HG03103 (cell line): ENCODE measurements around the gene CEBPB.
"Not testable (repeated sequence)": the region's sequence is repeated elsewhere in the genome, so short reads cannot be mapped to it uniquely, and the experiment has no call there.

Source experiments
- ATAC-seq: cut with Tn5 transposase; IDR thresholded peaks from one replicate; pipeline ENCODE4 v1.9.1; 2021; ENCODE audit warnings: low read depth; ENCODE audit not compliant: unreplicated experiment

Gene CEBPB

GRCh38 chr20:50169329-50169823 is 21.3 kb upstream of the CEBPB start:
- no peak for ATAC-seq

DNA sequence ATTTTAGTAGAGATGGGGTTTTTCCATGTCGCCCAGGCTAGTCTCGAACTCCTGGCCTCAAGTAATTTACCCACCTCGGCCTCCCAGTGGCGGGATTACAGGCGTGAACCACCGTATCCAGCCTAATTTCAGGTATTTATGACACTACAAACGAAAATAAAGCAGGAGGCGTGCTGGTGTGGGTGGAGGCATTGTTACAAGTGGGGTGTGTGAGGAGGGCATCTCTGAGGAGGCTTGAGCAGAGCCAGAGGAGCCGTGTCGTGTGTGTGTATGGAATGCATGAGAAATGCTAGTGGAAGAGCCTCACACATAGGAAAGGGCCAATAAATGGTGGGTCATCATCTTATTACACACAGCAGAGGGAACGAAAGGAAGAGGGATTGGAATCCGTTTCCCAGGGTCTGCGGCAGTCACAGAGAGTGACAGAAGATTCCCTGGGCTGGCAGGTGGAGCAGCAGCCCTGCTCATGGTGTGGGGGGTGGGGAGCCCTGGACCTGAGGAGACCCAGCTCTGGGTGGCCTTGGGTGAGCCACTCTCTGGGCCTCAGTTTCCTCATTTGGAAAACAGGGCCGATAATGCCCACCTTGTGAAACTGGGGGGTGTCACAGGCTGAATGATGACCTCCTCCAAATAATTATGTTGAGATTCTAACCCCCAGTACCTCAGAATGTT is 19.9 kb upstream of the CEBPB start:
- no peak for ATAC-seq

DNA sequence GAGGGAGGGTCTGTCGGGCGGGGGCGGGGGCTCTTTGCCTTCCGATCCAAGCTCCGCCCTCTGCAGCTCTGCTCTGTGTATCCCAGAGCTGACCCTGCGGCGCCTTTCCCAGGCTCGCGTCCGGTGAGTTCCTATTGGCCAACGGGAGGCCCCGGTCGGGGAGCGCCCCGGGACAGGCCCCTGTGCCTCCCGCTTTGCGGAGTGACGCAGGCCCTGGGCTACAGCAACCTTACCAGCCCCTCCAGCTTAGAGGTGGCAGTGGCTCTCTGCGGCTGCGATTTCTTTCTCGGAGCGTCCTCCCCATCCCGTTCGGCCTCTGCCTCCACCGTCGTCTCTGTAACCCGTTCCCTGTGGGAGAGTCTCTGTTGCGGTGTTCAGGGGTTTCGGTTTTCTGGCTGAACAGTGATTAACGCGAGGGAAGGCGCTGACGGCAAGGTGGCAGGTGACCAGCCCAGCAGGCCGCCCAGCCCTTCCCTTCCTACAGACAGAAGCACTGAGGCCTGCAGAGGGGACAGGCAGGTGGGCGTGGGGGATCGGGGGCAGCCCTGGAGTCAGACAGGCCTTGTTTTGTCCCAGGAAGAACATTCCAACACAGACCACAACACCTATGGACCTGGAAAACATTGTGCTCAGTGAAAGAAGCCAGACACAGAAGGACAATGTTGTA is 18.1 kb upstream of the CEBPB start:
- ATAC-seq, result no peak

- ATAC-seq, result no peak
These were observed 16.2 kb upstream of the CEBPB start for GRCh38 chr20:50174456-50174855.

DNA sequence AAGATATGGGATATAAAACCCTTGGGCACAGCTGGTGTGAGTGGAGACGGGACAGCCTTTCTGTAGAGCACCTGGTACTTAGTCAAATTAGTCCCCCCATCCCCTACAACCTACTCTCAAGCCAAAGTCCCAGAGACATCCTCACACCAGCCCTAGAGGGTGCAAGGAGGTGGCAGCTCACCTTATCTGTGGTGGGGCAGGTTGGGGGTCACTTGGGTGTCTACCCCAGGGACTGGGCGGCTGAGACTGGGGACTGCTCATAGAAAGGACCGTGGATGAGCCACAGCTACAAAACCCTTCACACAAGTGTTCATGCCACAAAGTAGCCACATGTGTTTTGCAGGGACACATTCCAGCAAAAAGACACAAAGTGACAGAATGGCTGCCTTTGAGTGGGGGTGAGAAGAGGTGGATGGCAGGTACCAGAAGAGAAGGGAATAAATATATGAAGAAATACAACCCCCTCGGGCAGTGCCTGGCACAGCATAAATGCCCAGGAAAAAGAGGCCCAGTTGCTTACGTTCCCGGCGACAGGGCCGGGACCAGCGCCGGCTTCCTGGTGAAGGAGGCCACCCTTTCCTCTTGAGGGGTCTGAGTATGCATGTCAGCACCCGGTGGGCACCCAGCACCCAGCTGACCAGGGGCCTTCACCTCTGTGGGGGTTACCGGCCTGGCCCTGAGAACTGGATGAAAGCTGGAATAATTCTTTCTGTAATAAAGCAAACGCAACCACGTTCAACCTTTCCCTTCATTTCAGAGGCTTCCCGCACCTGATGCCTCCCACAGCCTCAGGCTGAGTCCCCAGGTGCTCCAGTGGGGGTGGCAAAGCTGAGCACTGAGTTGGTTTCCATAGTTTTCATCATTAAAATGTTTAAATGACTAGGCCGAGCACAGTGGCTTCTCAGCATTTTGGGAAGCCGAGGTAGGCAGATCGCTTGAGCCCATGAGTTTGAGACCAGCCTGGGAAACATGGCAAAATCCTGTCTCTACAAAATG is 14.4 kb upstream of the CEBPB start:
- ATAC-seq, result no peak

GRCh38 chr20:50178672-50179071 is 12.0 kb upstream of the CEBPB start:
- ATAC-seq, result not testable (repeated sequence)

DNA sequence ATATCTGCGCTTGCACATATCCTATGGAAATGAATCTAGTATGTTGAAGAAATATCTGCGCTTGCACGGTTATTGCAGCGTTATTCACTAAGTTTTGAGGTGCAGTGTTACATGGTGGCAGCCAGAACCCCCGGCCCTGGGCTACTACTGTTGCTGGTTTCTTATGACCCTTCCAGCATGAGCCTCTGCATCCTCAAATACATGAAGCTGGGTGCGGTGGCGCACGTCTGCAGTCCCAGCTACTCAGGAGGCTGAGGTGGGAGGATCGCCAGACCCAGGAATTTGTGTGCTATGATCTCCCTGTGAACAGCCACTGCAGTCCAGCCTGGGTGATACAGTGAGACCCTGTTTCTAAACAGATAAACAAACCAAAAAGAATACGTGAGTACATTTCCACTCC is 9.3 kb upstream of the CEBPB start:
- no peak for ATAC-seq

DNA sequence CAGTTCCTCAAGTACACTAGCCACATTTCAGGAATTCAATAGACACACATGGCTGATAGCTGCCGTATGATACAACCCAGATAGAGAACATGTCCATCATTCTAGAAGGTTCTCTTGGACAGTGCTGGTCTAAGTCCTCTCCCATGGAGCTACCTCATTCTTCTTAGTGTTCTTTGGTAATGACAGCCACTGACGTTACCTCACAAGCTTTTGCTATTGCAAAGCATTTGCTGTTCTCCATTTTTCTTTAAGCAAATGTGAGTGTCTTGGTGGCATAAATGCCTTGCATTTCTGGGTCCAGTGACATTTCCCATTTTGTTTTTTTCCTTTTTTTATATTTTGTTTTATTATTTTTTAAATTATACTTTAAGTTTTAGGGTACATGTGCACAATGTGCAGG is 8.3 kb upstream of the CEBPB start:
- no peak for ATAC-seq

GRCh38 chr20:50185426-50185825 is 5.2 kb upstream of the CEBPB start:
- no peak for ATAC-seq

DNA sequence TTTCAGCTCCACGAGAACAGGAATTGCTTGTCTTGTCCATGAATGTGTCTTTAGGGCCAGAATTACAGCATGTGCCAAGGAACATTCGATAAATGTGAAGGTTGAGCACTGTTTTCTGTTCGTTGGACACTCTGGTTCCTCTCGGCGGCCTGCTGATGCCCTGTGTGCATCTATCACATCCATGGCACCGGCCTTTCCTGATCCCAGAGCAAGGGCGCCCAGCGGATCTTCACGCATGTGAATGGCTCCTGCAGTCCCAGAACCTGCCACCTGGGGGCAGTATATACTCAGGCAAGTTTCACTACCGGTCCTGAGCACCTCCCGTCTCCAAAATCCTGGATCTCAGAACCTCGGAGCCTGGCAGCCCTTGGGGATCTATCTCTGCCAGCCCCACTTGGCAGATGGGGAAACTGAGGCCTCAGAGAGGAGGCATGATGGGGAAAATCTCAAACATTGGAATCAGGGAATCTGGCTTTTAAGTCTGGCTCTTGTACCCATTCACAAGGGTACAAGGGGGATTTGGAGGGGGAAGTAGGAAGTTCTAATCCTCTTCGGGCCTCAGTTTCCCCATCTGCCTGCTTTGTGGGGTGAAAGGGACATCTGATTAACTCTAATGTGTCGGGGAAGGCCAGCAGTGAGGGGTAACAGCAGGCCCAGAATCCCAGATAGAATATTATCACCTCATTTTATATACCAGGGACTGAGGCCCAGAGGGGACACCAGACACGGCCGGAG is 4.3 kb upstream of the CEBPB start:
- ATAC-seq, result no peak

DNA sequence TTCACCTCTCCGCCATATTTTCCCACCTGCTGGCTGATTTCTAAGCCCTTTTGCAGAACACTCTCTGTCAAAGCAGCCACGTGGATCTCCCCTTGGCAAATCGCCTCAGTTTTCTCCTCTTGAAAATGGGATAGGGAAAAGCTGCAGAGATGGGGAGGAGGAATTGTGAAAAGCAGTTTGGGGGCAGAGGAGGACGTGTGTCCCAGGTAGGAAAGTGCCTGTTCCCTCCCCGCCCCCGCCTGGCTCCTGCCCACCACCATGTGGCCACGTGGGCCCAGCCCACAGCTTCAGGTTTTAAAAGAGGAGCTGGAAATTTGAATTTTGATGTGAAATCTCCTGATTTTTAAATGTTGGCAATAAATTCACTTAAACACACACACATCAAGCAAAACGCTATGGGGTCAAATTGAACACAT is 3.6 kb upstream of the CEBPB start:
- ATAC-seq, result no peak

DNA sequence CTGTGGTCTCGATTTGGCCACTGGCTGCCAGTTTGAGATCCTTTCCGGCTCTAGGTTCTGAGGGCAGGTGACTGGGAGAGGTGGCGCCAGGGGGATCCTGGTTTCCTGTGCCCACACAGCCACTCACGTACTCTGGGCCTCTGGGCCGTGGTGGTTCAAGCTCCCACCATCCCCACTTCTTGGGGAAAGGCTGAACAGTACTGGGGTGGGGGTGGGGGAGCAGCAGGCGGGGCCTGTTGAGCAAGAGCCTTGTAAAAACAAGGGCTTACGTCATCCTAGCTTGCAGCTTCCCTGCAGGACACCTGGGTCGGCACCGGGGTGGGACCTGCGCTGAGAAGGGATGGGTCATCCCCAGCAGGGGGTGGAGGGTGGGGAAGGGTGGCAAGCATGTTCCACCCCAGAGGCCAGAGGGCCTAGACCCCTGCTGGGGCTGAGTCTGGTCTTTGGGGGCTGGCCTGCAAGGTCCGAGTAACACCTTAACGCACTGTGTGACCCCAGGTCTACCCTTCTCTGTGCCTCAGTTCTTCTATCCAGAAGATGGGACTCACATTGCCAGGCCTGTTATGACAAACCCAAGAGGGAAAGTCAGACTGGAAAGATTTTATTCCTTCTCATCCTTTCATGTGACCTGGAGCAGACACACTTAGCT is 3.1 kb upstream of the CEBPB start:
- ATAC-seq, result no peak

GRCh38 chr20:50188287-50188688 is 2.3 kb upstream of the CEBPB start:
- no peak for ATAC-seq

DNA sequence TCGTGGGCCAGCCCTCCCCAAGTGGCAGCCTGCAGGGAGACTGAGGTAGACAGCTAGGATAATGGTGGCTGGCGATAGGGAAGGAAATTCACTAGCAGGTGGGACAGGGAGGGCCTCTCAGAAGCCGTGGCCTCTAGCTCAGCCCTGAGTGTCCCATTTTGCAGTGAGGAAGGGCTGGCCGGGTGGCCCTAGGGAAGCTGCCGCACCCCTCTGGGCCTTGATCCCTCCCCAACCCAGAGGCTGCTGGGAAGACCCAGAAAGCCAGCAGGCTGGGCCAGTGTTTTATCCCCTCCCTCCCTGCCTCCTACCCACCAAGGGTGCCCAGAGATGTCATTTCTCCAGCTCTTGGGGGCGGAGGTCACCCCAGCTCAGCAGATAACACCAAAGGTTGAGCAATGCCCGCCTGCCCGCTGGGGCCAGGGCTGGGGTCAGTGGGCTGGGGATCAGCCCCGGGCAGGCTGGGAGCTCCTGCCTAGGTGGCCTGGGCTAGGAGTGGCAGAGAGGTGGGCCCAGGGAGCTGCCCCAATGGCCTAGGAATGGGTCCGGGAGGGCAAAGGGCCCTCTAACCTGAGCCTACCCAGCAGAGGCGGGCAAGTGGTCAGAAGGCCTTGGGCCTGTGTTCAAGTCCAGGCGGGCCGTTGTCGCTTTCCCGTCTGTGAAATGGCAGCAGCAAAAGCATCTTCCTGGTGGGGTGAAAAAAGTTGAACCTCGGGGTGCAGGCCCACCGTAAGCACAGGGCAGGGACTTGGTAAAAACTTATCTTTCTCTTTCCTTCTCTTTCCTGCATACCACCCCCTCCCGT is 1.6 kb upstream of the CEBPB start:
- no peak for ATAC-seq

DNA sequence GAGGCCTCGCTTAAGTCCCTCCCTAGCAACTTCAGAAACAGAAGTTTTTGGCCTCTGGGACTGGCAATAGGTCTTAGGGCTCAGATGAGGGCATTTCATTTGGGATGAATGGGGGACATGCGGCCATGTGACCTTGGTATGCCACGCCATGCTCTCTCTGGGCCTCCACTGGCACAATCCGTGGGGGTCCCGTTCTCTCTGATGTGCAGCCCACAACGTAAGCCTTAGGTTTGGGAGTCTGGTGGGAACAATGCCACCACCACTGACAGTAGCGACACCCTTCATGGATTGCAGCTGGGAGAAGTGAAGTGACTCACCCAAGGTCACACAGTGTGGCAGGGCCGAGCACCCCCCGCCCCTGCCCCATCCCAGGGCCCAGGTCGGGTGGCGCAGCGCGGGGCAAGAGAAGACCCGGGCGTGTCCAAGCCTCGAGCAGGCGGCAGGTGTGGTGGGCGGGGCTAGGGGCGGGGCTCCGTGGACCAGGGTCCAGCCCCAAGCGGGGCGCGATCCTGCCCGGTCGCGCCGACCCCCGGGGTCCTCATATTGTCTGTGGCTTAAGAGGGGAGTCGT is 864 bp upstream of the CEBPB start:
- ATAC-seq, result no peak

DNA sequence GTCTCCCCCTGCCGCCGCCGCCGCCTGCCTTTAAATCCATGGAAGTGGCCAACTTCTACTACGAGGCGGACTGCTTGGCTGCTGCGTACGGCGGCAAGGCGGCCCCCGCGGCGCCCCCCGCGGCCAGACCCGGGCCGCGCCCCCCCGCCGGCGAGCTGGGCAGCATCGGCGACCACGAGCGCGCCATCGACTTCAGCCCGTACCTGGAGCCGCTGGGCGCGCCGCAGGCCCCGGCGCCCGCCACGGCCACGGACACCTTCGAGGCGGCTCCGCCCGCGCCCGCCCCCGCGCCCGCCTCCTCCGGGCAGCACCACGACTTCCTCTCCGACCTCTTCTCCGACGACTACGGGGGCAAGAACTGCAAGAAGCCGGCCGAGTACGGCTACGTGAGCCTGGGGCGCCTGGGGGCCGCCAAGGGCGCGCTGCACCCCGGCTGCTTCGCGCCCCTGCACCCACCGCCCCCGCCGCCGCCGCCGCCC is 474 bp downstream of the CEBPB start:
- ATAC-seq, result peak; percentile 20

DNA sequence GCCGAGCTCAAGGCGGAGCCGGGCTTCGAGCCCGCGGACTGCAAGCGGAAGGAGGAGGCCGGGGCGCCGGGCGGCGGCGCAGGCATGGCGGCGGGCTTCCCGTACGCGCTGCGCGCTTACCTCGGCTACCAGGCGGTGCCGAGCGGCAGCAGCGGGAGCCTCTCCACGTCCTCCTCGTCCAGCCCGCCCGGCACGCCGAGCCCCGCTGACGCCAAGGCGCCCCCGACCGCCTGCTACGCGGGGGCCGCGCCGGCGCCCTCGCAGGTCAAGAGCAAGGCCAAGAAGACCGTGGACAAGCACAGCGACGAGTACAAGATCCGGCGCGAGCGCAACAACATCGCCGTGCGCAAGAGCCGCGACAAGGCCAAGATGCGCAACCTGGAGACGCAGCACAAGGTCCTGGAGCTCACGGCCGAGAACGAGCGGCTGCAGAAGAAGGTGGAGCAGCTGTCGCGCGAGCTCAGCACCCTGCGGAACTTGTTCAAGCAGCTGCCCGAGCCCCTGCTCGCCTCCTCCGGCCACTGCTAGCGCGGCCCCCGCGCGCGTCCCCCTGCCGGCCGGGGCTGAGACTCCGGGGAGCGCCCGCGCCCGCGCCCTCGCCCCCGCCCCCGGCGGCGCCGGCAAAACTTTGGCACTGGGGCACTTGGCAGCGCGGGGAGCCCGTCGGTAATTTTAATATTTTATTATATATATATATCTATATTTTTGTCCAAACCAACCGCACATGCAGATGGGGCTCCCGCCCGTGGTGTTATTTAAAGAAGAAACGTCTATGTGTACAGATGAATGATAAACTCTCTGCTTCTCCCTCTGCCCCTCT is 1.1 kb downstream of the CEBPB start:
- ATAC-seq, result peak; percentile 16
